Mucosa of stomach (tissue), 1 donor: ENCODE measurements around the gene PDCD11.

Experiments used
- H3K27me3 ChIP-seq: one replicate; pipeline ENCODE4 v1.7.0; 2013; ENCODE audit warnings: mild to moderate bottlenecking, low read length; ENCODE audit not compliant: control insufficient read depth, insufficient read depth
- H3K36me3 ChIP-seq: one replicate; pipeline ENCODE4 v1.7.0; 2013; ENCODE audit warnings: low read length; ENCODE audit not compliant: control insufficient read depth, insufficient read depth
- H3K4me1 ChIP-seq: one replicate; pipeline ENCODE4 v1.7.0; 2013; ENCODE audit warnings: mild to moderate bottlenecking, low read length; ENCODE audit not compliant: control insufficient read depth, insufficient read depth
- H3K4me3 ChIP-seq: one replicate; pipeline ENCODE4 v1.7.0; 2013; ENCODE audit warnings: low read length
- H3K9ac ChIP-seq: one replicate; pipeline ENCODE4 v1.7.0; 2013; ENCODE audit warnings: mild to moderate bottlenecking, low read length, moderate library complexity
- H3K9me3 ChIP-seq: one replicate; pipeline ENCODE4 v1.7.0; 2013; ENCODE audit warnings: mild to moderate bottlenecking, low read length, moderate library complexity; ENCODE audit not compliant: control insufficient read depth
- donor health status: Pancreatic carcinoma.

The PDCD11 gene

DNA sequence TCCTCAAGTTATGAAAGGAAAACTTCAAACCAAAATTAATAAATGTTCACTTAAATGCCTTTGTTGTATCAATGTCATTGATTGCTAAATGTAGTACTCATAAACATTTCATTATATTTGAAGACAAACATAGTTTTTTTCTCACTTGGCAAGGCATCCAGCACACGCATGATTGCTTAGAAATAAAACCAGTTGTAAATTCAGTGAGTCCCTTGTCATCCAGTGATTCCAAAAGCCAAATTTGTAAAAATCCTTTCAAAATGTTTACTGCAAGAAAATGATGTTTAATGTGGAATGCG, 90.9 kb downstream of the PDCD11 start:
- Histone ChIP-seq H3K27me3 (peaks cover 4% of the 10 kb centered on the region), H3K36me3 (no peaks in the 10 kb centered on the region), H3K9me3 (no peaks in the 10 kb centered on the region), H3K4me1 (no peaks in the 10 kb centered on the region), H3K9ac (no peak overlapping the region), H3K4me3 (no peak overlapping the region)

DNA sequence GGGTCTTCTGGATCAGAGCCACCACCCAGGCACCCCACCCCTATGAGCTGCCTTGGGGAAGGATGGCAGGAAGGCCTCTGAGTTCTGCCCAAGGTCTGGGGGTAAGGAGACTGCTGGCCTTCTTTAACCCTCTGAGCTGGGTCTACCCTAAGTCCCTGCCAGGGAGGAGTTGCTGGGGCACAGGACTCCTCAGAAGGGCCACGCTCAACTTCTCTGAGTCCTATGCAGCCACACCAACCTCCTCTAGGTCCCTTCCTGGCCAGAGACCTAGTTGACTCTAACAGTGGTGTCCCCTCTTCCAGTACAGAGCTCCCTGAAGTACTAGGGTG, 94.5 kb downstream of the PDCD11 start:
- no peaks in the 10 kb centered on the region for H3K36me3 ChIP-seq
- H3K4me1 ChIP-seq, result peaks cover 6% of the 10 kb centered on the region
- H3K27me3 ChIP-seq, result peaks cover 38% of the 10 kb centered on the region
- H3K9me3 ChIP-seq, result no peaks in the 10 kb centered on the region
- H3K9ac ChIP-seq, result no peak overlapping the region
- H3K4me3 ChIP-seq, result no peak overlapping the region

DNA sequence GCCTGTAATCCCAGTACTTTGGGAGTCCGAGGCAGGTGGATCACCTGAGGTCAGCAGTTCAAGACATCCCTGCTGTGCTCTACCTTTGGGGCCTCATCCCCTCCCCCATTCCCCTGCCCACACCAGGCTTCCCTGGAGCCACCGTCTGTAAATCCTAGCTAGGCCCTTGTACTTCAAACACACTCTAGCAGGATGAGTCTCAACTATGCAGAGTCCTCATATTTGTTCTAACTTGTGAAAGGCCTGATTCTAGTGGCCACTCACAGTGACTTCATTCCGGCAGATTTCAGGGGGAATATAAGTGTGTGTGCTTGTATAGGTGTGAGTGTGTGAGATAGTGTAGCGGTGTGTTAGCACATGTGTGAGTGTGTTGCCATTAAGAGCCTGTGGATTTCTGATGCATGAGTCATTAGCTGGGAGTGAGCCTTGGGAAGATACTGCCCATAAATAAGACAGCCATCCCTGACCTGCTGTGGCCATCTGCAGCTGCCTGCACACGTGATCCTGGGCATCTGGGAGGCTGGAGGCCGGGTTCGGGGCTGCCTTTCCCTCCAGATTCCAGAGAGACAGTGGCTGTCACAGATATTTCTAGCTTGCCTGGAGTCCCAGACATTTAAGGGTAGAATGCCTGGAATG, 95.4 kb downstream of the PDCD11 start:
- Histone ChIP-seq H3K4me3 (no peak overlapping the region), H3K4me1 (peaks cover 6% of the 10 kb centered on the region), H3K36me3 (no peaks in the 10 kb centered on the region), H3K27me3 (peaks cover 38% of the 10 kb centered on the region), H3K9ac (no peak overlapping the region), H3K9me3 (no peaks in the 10 kb centered on the region)

DNA sequence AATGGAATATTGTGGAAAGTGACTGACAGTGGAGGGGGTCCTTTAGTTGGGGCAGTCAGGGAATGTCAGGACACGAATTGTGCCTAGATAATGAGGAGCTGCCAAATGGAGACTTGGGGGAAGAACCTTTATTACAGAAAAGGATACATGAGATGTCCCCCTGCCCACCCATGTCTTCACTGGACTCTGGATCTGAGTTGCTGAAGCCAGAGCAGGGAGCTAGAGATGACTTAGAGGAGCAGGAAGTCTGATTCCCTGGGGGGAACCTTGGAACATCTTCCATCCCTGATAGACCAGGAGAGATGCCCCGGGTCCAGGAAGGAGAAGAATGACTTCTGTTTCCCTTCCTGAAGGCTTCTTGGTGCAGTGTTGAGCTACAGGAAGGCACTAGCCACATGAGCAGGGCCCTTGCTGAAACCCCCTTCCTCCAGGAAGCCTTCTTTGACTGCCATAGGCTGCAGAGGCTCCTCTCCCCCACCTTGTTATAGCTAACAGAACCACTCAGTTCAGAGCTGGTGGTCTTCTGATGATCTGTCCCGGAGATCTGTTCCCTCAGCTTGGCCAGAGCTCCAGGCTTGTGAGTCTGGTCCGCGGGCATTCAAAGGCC, 96.3 kb downstream of the PDCD11 start:
- peaks cover 38% of the 10 kb centered on the region for H3K27me3 ChIP-seq
- H3K9me3 ChIP-seq, result no peaks in the 10 kb centered on the region
- no peak overlapping the region for H3K9ac ChIP-seq
- no peaks in the 10 kb centered on the region for H3K36me3 ChIP-seq
- no peak overlapping the region for H3K4me3 ChIP-seq
- peaks cover 6% of the 10 kb centered on the region for H3K4me1 ChIP-seq

DNA sequence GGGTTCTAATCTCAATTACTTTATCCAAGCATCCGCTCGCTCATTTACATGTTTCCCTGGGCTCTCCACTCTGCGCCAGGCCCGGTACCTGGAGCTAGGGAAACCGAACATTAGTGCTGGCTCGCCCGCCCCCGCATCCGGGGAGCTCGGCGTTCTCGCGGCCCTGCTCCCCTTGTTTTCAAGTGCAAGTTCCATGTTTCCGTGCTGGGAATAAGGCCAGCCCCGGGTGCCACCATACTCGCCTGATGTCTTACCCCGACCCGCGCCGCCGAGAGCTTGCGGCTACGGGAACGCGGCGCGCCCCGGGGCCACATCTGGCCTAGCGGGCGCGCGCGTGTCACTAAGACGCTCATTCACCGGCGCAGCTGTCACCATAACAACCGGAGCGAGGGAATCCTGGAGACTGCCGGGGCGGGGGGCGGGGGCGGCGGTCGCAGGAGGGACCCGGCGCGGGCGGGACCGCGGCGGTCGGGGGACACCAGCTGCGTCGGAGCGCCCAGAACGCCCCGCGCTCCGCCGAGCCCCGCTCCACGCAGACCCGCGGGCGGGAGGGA, 97.0 kb downstream of the PDCD11 start, which contains the start of gene NEURL1:
TSS of gene NEURL1 (plus strand) at position 344 of the 554 bp plus-strand sequence. CDS start 683 bp downstream, outside the sequence.
- peaks cover 38% of the 10 kb centered on the region for H3K27me3 ChIP-seq

DNA sequence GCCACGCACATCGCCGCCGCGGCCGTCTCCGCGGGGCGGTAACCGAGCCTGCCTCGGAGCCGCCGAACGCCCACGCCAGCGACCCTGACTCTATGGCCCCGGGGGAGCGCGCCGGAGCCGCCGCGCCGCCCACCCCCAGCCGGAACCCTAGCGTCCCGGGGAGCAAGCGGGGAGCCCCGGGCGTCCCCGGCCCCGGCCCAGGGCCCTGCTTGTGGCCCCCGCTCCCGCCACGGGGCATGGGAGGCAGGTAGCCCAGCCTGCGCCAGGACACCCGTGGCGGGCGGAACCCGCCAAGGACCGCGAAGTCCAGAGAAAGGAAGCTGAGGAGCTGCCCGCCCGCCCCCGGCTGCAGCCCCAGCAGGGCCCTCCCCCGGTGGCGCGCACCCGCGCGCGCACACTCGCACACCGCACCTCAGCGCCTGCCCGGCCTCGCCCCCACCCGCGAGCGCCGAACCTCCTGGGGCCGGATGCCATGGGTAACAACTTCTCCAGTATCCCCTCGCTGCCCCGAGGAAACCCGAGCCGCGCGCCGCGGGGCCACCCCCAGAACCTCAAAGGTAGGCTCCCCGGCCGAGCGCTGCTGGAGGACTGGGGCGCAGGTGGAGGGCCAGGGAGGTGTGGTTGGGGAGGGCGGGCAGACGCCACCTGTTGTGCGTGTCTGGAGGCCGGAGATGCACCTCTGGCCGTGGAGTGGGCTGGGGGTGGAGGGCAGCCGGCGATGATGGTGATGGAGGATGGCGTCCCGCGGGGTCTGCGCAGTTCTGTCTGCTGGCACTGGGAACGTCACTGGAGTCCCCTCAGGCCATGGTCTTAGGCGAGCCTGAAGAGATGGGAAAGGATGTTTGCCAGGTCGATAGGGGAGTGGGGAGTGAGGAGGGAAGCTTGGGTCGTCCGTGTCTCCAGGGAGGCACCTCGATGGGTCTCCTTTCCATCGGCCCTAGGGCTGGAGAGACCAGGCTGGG, 97.8 kb downstream of the PDCD11 start:
- Histone ChIP-seq H3K9me3 (no peaks in the 10 kb centered on the region), H3K4me1 (peaks cover 6% of the 10 kb centered on the region), H3K27me3 (peaks cover 40% of the 10 kb centered on the region), H3K36me3 (no peaks in the 10 kb centered on the region), H3K4me3 (peak overlapping the region; percentile 18), H3K9ac (peak overlapping the region; percentile 39)

More for the DNA sequence above, 97.0 kb downstream of the PDCD11 start, which contains the start of gene NEURL1:
- H3K9me3 ChIP-seq, result no peaks in the 10 kb centered on the region
- H3K36me3 ChIP-seq, result no peaks in the 10 kb centered on the region
- peak within 1 kb of the TSS; percentile 39 for H3K9ac ChIP-seq
- H3K4me1 ChIP-seq, result peaks cover 6% of the 10 kb centered on the region
- H3K4me3 ChIP-seq, result peak within 1 kb of the TSS; percentile 18

DNA sequence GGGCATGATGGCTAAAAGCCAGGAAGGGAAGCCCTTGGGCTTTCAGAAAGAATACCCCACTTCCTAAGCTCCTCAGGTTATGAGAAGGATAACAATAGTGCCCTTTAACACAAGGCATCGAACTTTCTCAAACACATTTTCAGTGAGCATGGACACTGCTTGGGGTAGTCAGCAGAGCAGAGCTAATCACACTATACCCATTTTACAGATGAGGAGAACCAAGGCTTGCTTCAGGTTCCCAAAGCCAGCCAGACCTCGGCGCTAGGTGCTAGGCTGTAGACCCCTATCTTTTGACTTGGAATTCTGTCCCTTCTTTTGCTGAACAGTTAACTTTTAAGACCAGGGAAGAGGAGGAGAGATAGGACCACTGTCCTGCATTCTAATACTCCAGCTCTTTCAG, 98.9 kb downstream of the PDCD11 start:
- H3K9ac ChIP-seq, result no peak overlapping the region
- H3K4me3 ChIP-seq, result no peak overlapping the region
- H3K4me1 ChIP-seq, result peaks cover 6% of the 10 kb centered on the region
- H3K9me3 ChIP-seq, result no peaks in the 10 kb centered on the region
- no peaks in the 10 kb centered on the region for H3K36me3 ChIP-seq
- peaks cover 45% of the 10 kb centered on the region for H3K27me3 ChIP-seq
